Measurements from ENCODE around the gene RNF123. TPM values are rescaled to one million over a fixed set of nuclear protein-coding genes. Genes with fewer than 3 reads are reported as not detected.
A peak's percentile ranks its signal among the peaks of the same experiment; 100 is the strongest.

The RNF123 gene
- total RNA-seq, 1 experiment from 2014 or later: 40.6 TPM

DNA sequence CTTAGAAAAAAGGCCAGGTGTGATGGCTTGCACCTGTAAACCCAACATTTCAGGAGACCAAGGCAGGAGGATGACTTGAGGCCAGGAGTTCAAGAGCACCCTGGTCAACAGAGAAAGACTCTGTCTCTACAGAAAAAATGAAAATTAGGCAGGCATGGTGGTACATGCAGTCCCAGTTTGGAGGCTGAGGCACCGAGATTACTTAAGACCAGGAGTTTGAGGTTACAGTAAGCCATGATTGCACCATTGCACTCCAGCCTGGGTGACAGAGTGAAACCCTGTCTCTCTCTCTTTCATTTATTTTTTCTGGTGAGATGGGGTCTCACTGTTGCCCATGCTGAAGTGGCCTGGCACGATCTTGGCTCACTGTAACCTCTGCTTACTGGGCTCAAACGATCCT lies 72.3 kb downstream of the RNF123 start:
- no peak overlapping the region for H2BK5ac ChIP-seq (ENCODE audit: insufficient read length, low read length)
- H3K27ac Mint-ChIP-seq: peak overlapping the region in 1 of 3 experiments; percentile 86; a peak in 2 of 7 replicates
- no peaks in the 10 kb centered on the region for H4K20me1 ChIP-seq (ENCODE audit: control insufficient read depth, insufficient read depth, insufficient read length)
- no peak overlapping the region for H3K4me3 Mint-ChIP-seq
- no peak overlapping the region for H4K91ac ChIP-seq (ENCODE audit: insufficient read length, low read depth, low read length)
- no peak overlapping the region for H2AFZ ChIP-seq (ENCODE audit: low read length)
- H3K23me2 ChIP-seq (ENCODE audit: insufficient read length, low read depth, low read length, poor library complexity, severe bottlenecking): no peaks in the 10 kb centered on the region
- no peak overlapping the region for H3T11ph ChIP-seq (ENCODE audit: low read length)
- H4K5ac ChIP-seq (ENCODE audit: insufficient read length, low read depth, low read length): no peak overlapping the region
- no peaks in the 10 kb centered on the region for H3K9me3 Mint-ChIP-seq
- no peak overlapping the region for H3K23ac ChIP-seq (ENCODE audit: insufficient read length, low read depth, low read length)
- H3K9me3 ChIP-seq (ENCODE audit: control insufficient read depth, low read depth, low read length): no peaks in the 10 kb centered on the region
- no peaks in the 10 kb centered on the region for H3K4me1 ChIP-seq (ENCODE audit: insufficient read depth, low read length)
- H3K18ac ChIP-seq (ENCODE audit: insufficient read length, low read depth, low read length): no peak overlapping the region
- no peak overlapping the region for H2BK20ac ChIP-seq (ENCODE audit: low read depth, low read length, poor library complexity, severe bottlenecking)
- no peak for TF ChIP-seq CTCF (conservative IDR thresholded peaks at IDR 0.05)
- H3K4me1 Mint-ChIP-seq: no peaks in the 10 kb centered on the region; a peak in 2 of 4 replicates
- no peak overlapping the region for H3K9ac ChIP-seq (ENCODE audit: extremely low read depth, insufficient read length, low read length)
- H2BK15ac ChIP-seq (ENCODE audit: low read depth, low read length): no peak overlapping the region
- H3K27me3 Mint-ChIP-seq (ENCODE audit: low read depth): no peaks in the 10 kb centered on the region
- H2BK120ac ChIP-seq (ENCODE audit: low read depth, low read length, poor library complexity, severe bottlenecking): no peak overlapping the region
- H3K4me2 ChIP-seq (ENCODE audit: insufficient read depth, insufficient read length, low read length): no peak overlapping the region
- DNase-seq: no peak
- no peak overlapping the region for H3K4ac ChIP-seq (ENCODE audit: low read depth, low read length)
- H3K56ac ChIP-seq (ENCODE audit: insufficient read length, low read depth, low read length): no peak overlapping the region
- H4K8ac ChIP-seq (replicated peaks; ENCODE audit: insufficient read length, low read depth, low read length): no peak overlapping the region
- H2AK5ac ChIP-seq (ENCODE audit: insufficient read length, low read length): no peak overlapping the region
- no peaks in the 10 kb centered on the region for H3K27me3 ChIP-seq (ENCODE audit: insufficient read depth, low read length)
- H3K79me2 ChIP-seq (ENCODE audit: insufficient read depth, low read length): no peaks in the 10 kb centered on the region; the same call in 1 of the 2 replicates
- no CpG with 5 or more reads among the region's 3 CpGs for WGBS (ENCODE audit: extremely low coverage, insufficient read length, low lambda C conversion rate)
- H2BK12ac ChIP-seq (ENCODE audit: insufficient read length, low read depth, low read length): no peak overlapping the region
- H3K27ac ChIP-seq (ENCODE audit: insufficient read length, low read depth, low read length): no peak overlapping the region
- peaks cover 10% of the 10 kb centered on the region for H3K79me1 ChIP-seq (ENCODE audit: insufficient read depth, low read depth, low read length, poor library complexity, severe bottlenecking)
- no peaks in the 10 kb centered on the region; a peak in 1 of 7 replicates for H3K36me3 Mint-ChIP-seq (ENCODE audit: insufficient read depth in 1 of 3, low read depth in 3 of 3)
- no peak overlapping the region for H3K14ac ChIP-seq (ENCODE audit: insufficient read depth, low read length)

Measured in H9 (cell line).